HG02938 (cell line): ENCODE measurements around the gene HTT.
A peak's percentile ranks its signal among the peaks of the same experiment; 100 is the strongest.
"Not testable (repeated sequence)": the region's sequence is repeated elsewhere in the genome, so short reads cannot be mapped to it uniquely, and the experiment has no call there.

Experiments used
- ATAC-seq: cut with Tn5 transposase; IDR thresholded peaks from one replicate; pipeline ENCODE4 v1.9.1; 2021; ENCODE audit warnings: mild to moderate bottlenecking, moderate library complexity; ENCODE audit not compliant: unreplicated experiment

The HTT gene

GRCh38 chr4:3044870-3045819 lies 29.3 kb upstream of the HTT start:
- no peak for ATAC-seq

DNA sequence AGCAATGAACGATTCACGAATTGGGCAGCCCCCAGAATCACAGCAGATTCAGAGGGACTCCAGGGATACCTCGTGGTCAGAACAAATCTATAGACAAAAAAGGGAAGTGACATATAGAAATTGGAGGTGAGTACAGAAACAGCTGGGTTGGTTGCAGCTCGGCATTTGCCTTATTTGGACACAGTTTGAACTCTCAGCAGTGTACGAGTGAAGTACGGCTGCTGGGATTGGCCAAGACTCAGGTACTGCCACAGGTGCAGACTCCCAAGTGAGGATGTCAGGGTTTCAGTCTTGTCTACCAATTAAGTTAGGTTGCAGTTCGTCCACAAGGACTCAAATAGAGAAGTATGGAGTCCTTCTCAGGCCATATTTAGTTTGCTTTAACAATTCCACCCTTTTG lies 28.3 kb upstream of the HTT start:
- no peak for ATAC-seq

GRCh38 chr4:3046623-3047022 lies 27.9 kb upstream of the HTT start:
- ATAC-seq = no peak

DNA sequence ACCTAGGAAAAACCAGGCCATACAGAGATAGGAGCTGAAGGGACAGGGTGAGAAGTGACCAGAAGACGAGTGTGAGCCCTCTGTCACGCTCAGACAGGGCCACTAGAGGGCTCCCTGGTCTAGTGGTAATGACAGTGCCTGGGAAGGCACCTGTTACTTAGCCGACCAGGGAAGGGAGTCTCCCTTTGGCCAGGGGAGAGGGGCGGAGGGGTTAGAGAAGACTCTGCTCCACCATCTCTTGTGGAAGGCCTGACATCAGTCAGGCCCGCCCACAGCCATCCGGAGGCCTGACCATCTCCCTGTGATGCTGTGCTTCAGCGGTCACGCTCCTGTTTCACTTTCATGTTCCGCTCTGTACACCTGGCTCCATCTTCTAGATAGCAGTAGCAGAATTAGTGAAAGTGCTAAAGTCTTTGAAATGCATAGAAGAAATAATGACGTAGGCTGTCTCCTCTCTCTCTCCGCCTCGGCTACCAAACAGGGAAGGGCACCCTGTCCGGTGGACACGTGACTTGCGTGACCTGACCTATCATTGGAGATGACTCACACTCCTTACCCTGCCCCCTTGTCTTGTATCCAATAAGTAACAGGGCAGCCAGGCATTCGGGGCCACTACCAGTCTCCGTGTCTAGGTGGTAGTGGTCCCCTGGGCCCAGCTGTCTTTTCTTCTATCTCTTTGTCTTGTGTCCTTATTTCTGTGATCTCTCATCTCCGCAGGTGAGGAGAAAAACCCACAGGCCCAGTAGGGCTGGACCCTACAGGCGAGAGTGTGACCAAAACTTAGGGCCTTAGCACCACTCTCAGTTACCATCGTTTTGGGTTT lies 26.8 kb upstream of the HTT start:
- peak; percentile 89 for ATAC-seq

DNA sequence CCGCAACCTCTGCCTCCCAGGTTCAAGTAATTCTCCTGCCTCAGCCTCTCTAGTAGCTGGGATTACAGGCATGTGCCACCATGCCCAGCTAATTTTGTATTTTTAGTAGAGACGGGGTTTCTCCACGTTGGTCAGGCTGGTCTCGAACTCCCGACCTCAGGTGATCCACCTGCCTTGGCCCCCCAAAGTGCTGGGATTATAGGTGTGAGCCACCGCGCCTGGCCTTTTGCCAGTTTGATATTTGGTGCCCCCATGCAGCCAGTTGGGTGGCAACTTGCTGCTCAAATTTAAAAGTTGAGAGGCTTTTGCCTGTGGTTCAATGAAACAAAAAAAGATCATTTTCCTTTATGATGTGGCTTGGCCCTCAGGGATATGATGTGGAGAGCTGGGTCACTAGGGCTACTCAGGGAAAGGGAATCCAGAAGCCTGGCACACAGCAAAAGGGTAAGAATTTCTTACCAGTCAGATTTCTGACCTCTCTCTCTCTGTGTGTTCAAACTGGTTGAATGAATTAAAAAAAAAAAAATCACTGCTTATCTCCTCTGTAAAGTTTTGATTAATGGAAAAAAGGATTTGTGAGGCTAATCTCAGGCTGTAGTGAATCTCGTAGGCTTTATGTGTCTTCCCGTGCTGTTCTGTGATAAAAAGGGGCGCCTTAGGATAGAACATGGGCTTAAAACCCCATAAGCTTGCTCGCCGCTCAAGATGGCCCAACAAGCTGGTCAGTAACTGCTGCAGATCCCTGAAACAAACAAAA lies 23.2 kb upstream of the HTT start:
- ATAC-seq = not testable (repeated sequence)

DNA sequence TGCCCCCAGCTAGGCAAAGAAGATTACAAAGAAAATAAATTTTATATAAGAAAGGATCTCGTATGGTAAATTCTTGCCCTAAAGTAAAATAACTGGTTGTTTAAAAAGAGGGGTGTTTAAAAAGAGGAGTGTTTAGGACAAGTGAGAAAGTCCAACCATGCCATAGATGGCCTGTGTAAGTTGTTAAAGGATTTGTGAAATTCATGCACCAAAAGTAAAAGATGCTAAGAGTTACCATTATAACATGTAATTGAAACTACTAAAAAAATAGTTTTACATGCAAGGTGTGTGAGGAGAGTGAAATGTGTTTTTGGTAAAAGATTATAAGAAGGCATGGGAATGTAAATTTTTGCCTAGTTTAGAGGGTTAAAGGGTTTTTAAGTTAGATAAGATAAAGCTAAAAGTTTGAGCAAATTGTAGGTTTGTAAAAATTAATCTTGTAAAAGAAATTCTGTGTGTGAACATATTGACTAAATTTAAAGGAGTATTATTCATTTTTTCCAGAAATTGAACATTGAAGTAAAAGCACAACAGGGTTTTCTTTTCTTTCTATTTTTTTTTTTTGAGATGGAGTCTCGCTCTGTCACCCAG lies 20.2 kb upstream of the HTT start:
- ATAC-seq = no peak

- ATAC-seq = no peak
These were observed 14.5 kb upstream of the HTT start for GRCh38 chr4:3059943-3060342.

DNA sequence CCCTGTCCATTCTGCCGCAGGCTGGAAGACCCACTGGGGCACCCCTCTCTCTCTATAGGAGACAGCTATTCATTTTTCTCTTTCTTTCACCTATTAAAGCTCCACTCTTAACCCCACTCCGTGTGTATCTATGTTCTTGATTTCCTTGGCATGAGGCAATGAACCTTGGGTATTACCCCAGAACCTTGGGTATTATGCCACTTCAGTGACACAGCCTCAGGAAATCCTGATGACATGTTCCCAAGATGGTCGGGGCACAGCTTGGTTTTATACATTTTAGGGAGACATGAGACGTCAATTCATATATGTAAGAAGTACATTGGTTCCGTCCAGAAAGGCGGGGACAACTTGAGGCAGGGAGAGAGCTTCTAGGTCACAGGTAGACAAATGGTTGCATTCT lies 13.5 kb upstream of the HTT start:
- ATAC-seq = no peak

DNA sequence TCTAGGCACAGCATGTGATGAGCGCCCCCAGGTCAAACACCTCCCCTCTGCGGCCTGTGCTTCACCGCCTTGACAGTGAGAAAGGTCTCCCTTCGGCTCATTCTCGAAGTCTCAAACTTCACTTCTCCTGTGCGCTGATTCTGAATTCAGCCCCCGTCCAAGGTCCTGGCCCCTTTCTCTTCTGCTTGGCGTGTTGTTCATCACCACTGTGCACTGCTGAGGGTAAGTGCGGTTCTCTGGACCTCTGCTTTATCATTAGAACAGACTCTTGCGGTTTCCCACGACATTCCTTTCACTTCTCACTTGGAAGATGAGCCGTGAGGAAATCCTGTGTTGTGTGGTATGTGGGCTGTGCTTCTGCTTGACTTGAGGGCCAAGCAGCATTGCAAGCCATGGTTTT lies 12.0 kb upstream of the HTT start:
- ATAC-seq = no peak

DNA sequence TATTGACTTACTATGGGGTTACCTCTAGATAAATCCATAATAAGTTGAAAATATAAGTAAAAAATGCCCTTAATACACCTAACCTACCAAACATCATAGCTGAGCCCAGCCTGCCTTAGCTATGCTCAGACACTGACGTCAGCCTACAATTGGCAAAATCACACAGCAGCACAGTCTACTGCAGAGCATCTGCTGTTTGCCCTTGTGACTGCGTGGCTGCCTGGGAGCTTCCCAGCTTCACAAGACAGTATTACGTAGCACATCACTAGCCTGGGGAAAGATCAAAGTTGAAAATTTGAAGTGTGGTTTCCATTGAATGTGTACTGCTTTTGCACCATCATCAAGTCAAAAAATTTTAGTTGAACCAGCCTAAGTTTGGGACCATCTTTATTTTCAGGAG lies 8.9 kb upstream of the HTT start:
- no peak for ATAC-seq

GRCh38 chr4:3066836-3067400 lies 7.6 kb upstream of the HTT start:
- no peak for ATAC-seq

- ATAC-seq = no peak
These were observed 6.9 kb upstream of the HTT start for GRCh38 chr4:3067473-3068001.

DNA sequence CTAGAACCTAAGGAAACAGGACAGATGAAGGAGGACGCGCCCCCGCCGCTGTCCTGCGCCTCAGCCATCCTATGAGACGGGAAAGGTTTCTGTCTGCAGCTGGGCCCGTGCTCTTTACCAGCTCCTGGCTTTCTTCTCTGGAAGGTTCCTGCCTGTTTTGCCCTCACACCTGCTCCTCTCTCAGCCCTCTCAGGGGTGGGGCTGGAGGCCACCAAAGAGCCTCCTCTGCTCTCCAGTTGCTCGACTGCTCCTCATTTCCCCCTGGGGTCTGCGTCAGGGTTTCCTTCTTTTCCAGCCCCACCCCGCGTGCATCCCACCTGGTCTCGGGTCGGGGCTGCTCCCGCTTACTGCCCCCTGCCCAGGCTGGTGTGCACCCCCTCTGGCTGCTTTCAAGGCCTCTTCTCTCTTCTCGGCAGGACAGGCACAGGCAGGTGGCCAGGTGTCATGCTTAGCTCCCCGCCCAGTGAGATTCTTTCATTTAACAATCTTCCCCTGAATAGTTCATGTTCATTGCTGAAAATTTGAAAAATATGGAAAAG lies 4.8 kb upstream of the HTT start:
- ATAC-seq = no peak

DNA sequence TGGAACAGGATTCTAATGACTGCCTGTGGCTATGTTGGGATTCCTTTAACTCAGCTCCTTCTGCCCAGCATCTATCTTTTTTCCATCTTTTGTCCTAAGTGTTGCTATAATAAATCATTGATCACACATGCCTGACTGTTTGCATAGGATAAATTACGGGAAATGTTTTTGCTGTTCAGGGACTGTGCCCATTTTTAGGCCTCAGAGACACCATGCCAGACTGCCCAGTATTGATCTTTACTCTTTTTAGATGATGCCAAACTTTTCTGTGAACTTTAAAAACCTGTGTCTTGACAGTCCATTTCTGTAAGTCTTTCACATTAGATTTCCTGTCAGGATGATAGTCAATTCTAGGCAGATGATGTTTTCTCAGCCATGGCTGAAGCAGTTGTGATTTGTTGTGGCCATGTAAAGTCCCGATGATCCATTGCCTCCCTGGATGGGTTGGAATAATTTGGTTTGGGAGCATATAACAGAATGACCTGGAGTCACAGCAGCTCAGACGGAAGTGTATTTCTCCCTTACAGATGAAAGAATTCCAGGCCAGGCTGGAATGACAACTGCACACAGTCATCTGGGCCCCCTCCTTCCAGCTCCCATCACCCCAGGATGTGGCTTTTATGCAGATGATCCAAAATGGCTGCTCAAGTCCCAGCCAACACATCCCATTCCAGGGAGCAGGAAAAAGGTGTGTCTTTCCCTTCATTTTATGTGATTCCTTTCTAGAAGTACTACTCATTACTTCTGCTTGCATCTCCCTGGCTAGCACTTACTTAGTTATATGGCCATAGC lies 3.6 kb upstream of the HTT start:
- no peak for ATAC-seq

DNA sequence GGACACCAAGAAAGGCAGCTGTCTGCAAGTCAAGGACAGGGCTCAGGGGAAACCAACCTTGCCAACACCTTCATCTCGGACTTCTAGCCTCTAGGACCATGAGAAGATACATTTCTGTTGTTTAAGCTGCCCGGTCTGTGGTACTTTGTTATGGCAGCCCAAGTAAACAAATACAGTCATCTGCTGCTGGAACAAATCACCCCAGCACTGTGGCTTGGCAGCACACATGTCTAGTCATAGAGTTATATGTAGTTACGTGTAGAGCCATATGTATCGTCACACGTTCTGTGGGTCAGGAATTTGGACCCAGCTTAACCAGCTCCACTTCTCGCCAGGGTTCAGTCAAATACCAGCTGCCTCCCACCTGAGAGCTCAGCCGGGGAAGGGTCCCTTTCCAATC lies 2.7 kb upstream of the HTT start:
- ATAC-seq = no peak

DNA sequence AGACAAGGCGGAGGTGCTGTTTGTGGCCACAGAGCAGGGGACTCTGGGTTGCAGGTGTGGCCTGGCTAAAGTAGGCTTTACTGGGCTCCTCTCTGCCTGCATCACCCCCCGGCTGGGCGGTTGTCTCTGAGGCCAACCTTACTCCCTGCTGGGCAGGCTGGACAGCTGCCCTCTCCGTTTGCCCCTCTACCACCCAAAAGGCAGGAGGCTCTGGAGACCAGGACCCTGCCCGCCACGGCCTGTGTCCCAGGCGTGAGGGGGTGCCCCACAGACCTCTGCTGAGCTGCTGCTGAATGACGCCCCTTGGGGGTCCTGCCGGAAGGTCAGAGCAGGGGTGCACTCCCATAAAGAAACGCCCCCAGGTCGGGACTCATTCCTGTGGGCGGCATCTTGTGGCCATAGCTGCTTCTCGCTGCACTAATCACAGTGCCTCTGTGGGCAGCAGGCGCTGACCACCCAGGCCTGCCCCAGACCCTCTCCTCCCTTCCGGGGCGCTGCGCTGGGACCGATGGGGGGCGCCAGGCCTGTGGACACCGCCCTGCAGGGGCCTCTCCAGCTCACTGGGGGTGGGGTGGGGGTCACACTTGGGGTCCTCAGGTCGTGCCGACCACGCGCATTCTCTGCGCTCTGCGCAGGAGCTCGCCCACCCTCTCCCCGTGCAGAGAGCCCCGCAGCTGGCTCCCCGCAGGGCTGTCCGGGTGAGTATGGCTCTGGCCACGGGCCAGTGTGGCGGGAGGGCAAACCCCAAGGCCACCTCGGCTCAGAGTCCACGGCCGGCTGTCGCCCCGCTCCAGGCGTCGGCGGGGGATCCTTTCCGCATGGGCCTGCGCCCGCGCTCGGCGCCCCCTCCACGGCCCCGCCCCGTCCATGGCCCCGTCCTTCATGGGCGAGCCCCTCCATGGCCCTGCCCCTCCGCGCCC lies 1.1 kb upstream of the HTT start:
- no peak for ATAC-seq

DNA sequence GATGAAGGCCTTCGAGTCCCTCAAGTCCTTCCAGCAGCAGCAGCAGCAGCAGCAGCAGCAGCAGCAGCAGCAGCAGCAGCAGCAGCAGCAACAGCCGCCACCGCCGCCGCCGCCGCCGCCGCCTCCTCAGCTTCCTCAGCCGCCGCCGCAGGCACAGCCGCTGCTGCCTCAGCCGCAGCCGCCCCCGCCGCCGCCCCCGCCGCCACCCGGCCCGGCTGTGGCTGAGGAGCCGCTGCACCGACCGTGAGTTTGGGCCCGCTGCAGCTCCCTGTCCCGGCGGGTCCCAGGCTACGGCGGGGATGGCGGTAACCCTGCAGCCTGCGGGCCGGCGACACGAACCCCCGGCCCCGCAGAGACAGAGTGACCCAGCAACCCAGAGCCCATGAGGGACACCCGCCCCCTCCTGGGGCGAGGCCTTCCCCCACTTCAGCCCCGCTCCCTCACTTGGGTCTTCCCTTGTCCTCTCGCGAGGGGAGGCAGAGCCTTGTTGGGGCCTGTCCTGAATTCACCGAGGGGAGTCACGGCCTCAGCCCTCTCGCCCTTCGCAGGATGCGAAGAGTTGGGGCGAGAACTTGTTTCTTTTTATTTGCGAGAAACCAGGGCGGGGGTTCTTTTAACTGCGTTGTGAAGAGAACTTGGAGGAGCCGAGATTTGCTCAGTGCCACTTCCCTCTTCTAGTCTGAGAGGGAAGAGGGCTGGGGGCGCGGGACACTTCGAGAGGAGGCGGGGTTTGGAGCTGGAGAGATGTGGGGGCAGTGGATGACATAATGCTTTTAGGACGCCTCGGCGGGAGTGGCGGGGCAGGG lies 568 bp downstream of the HTT start:
- ATAC-seq = peak; percentile 15

- ATAC-seq = no peak
These were observed 1.1 kb downstream of the HTT start for GRCh38 chr4:3075652-3075981.
